DND-41 (cell line): ENCODE results near the gene TTC4.

Experiments
- ATAC-seq: fragments of 200-7000 bp; cut with Tn5 transposase; 3 replicates; pipeline ENCODE4 v1.9.1; 2021; ENCODE audit warnings: low read depth; ENCODE audit not compliant: insufficient read depth
- DNase-seq: peaks from one replicate; pipeline ENCODE4 v3.0.0-alpha.2; 2020
- H2AFZ ChIP-seq: 2 replicates; pipeline ENCODE4 v1.6.0; 2012; ENCODE audit warnings: low read depth, low read length
- H3K27ac ChIP-seq: 2 replicates; pipeline ENCODE4 v1.5.1; 2012; ENCODE audit warnings: low read length, inconsistent platforms
- H3K27me3 ChIP-seq: fragments of 200-600 bp; sonication (generic); 2 replicates; pipeline ENCODE4 v1.6.0; 2012; ENCODE audit warnings: low read length, mild to moderate bottlenecking, inconsistent platforms; ENCODE audit not compliant: insufficient read depth, poor library complexity
- H3K36me3 ChIP-seq: 2 replicates; pipeline ENCODE4 v1.5.1; 2012; ENCODE audit warnings: low read length, inconsistent platforms; ENCODE audit not compliant: insufficient read depth
- H3K4me1 ChIP-seq: 2 replicates; pipeline ENCODE4 v1.5.1; 2012; ENCODE audit warnings: mild to moderate bottlenecking, low read length; ENCODE audit not compliant: insufficient read depth
- H3K4me2 ChIP-seq: 2 replicates; pipeline ENCODE4 v1.6.0; 2012; ENCODE audit warnings: mild to moderate bottlenecking, moderate library complexity, low read length, inconsistent platforms; ENCODE audit not compliant: insufficient read depth
- H3K4me3 ChIP-seq, 2 experiments: fragments of 200-600 bp in 1 of 2; shearing (Covaris generic) in 1 of 2; 2 replicates each; pipeline ENCODE4 v1.5.1; 2012 to 2016; ENCODE audit warnings: inconsistent platforms in 2 of 2, low read length in 2 of 2, mild to moderate bottlenecking in 2 of 2, low read depth in 1 of 2, moderate library complexity in 1 of 2
- H3K79me2 ChIP-seq: 2 replicates; pipeline ENCODE4 v1.6.0; 2012; ENCODE audit warnings: low read length, inconsistent platforms; ENCODE audit not compliant: insufficient read depth
- H3K9ac ChIP-seq: 2 replicates; pipeline ENCODE4 v1.6.0; 2012; ENCODE audit warnings: low read depth, mild to moderate bottlenecking, inconsistent platforms, low read length, moderate library complexity
- H3K9me3 ChIP-seq: 2 replicates; pipeline ENCODE4 v1.5.1; 2012; ENCODE audit warnings: low read length, moderate library complexity, mild to moderate bottlenecking, inconsistent platforms; ENCODE audit not compliant: insufficient read depth, severe bottlenecking
- H4K20me1 ChIP-seq: 2 replicates; pipeline ENCODE4 v1.6.0; 2012; ENCODE audit warnings: low read length; ENCODE audit not compliant: insufficient read depth
- CTCF ChIP-seq: IDR thresholded peaks from 2 replicates; pipeline ENCODE4 v1.5.1; 2012; ENCODE audit warnings: borderline replicate concordance, low read length, moderate library complexity, mild to moderate bottlenecking; ENCODE audit not compliant: poor library complexity, severe bottlenecking; ENCODE audit errors: extremely low read depth
- EZH2 ChIP-seq: IDR thresholded peaks from 3 replicates; pipeline ENCODE4 v1.6.1; 2012; ENCODE audit warnings: borderline replicate concordance, low read depth, mild to moderate bottlenecking, moderate library complexity, low read length, inconsistent platforms; ENCODE audit not compliant: severe bottlenecking

The TTC4 gene

GRCh38 chr1:54777011-54777410 lies 61.4 kb downstream of the TTC4 start:
- no peak overlapping the region for H3K9ac ChIP-seq
- no peak for TF ChIP-seq EZH2
- TF ChIP-seq CTCF, result no peak
- H3K4me1 ChIP-seq, result no peaks in the 10 kb centered on the region
- no peak overlapping the region for H2AFZ ChIP-seq
- H3K4me2 ChIP-seq, result no peak overlapping the region
- H3K27me3 ChIP-seq, result no peaks in the 10 kb centered on the region
- no peak for DNase-seq
- H3K27ac ChIP-seq, result no peak overlapping the region
- H3K36me3 ChIP-seq, result no peaks in the 10 kb centered on the region
- ATAC-seq, result no peak
- H3K4me3 ChIP-seq, result no peak overlapping the region
- no peaks in the 10 kb centered on the region for H3K9me3 ChIP-seq
- H3K79me2 ChIP-seq, result no peaks in the 10 kb centered on the region
- H4K20me1 ChIP-seq, result no peaks in the 10 kb centered on the region

GRCh38 chr1:54777431-54777830 lies 61.8 kb downstream of the TTC4 start:
- no peak overlapping the region for H2AFZ ChIP-seq
- no peak overlapping the region for H3K27ac ChIP-seq
- H3K9me3 ChIP-seq, result no peaks in the 10 kb centered on the region
- H3K4me3 ChIP-seq, result no peak overlapping the region
- H3K36me3 ChIP-seq, result no peaks in the 10 kb centered on the region
- H4K20me1 ChIP-seq, result no peaks in the 10 kb centered on the region
- no peak overlapping the region for H3K9ac ChIP-seq
- TF ChIP-seq EZH2, result no peak
- no peak for TF ChIP-seq CTCF
- H3K27me3 ChIP-seq, result no peaks in the 10 kb centered on the region
- ATAC-seq, result no peak
- H3K79me2 ChIP-seq, result no peaks in the 10 kb centered on the region
- no peak for DNase-seq
- H3K4me1 ChIP-seq, result no peaks in the 10 kb centered on the region
- H3K4me2 ChIP-seq, result no peak overlapping the region

GRCh38 chr1:54781023-54781723 lies 65.5 kb downstream of the TTC4 start:
- ATAC-seq, result no peak
- TF ChIP-seq CTCF (no peak), EZH2 (no peak)
- H3K4me3 ChIP-seq, result no peak overlapping the region
- H3K27ac ChIP-seq, result no peak overlapping the region
- no peak overlapping the region for H2AFZ ChIP-seq
- no peaks in the 10 kb centered on the region for H3K79me2 ChIP-seq
- H3K4me2 ChIP-seq, result no peak overlapping the region
- H3K27me3 ChIP-seq, result no peaks in the 10 kb centered on the region
- no peaks in the 10 kb centered on the region for H3K36me3 ChIP-seq
- H3K9me3 ChIP-seq, result no peaks in the 10 kb centered on the region
- H4K20me1 ChIP-seq, result no peaks in the 10 kb centered on the region
- no peaks in the 10 kb centered on the region for H3K4me1 ChIP-seq
- no peak for DNase-seq
- no peak overlapping the region for H3K9ac ChIP-seq
